HUES48 (cell line): ENCODE results near the gene BMPR1A.

Source experiments
- H3K27ac ChIP-seq: one replicate; pipeline ENCODE4 v1.7.0; 2013; ENCODE audit warnings: low read depth, low read length, inconsistent platforms
- H3K27me3 ChIP-seq: 2 replicates; pipeline ENCODE4 v1.6.1; 2013; ENCODE audit warnings: mild to moderate bottlenecking, low read length; ENCODE audit not compliant: control insufficient read depth, insufficient read depth
- H3K36me3 ChIP-seq: 2 replicates; pipeline ENCODE4 v1.6.1; 2013; ENCODE audit warnings: low read length; ENCODE audit not compliant: control insufficient read depth, insufficient read depth
- H3K4me1 ChIP-seq: 2 replicates; pipeline ENCODE4 v1.6.1; 2013; ENCODE audit warnings: mild to moderate bottlenecking, low read length; ENCODE audit not compliant: control insufficient read depth, insufficient read depth
- H3K4me3 ChIP-seq: 2 replicates; pipeline ENCODE4 v1.5.1; 2013; ENCODE audit warnings: mild to moderate bottlenecking, low read depth, low read length
- H3K9ac ChIP-seq: 2 replicates; pipeline ENCODE4 v1.6.1; 2013; ENCODE audit warnings: mild to moderate bottlenecking, low read depth, low read length, moderate library complexity
- H3K9me3 ChIP-seq: 2 replicates; pipeline ENCODE4 v1.6.1; 2013; ENCODE audit warnings: low read length; ENCODE audit not compliant: control insufficient read depth, insufficient read depth

Gene BMPR1A

DNA sequence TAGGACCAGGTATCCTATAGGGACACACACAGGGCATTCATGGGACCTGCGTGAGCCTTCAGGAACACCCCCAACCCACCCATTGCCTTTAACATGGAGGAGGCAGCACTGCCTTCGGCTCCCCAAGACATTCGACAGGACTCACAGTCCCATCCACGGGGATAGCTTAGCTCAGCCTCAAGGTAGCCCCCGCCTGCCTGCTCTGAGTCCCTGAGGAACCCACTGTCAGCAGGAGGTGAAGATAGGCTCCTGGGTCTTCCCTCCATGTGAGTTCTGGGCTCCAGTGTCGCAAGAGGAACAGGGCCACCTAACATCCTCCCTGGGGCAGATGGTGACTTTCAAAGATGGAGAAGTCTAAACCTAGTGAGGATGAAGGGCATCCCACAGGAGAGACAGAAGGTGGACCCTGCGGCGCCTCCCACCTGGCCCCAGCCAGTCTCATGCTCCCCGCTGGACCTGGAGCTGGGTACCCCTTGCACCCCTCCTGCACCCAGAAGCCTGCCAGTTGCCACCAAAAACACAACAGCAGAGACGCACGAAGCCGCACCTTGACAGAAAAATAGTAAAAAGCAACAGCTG lies 207.0 kb downstream of the BMPR1A start:
- H3K4me1 ChIP-seq, result peaks cover 31% of the 10 kb centered on the region

DNA sequence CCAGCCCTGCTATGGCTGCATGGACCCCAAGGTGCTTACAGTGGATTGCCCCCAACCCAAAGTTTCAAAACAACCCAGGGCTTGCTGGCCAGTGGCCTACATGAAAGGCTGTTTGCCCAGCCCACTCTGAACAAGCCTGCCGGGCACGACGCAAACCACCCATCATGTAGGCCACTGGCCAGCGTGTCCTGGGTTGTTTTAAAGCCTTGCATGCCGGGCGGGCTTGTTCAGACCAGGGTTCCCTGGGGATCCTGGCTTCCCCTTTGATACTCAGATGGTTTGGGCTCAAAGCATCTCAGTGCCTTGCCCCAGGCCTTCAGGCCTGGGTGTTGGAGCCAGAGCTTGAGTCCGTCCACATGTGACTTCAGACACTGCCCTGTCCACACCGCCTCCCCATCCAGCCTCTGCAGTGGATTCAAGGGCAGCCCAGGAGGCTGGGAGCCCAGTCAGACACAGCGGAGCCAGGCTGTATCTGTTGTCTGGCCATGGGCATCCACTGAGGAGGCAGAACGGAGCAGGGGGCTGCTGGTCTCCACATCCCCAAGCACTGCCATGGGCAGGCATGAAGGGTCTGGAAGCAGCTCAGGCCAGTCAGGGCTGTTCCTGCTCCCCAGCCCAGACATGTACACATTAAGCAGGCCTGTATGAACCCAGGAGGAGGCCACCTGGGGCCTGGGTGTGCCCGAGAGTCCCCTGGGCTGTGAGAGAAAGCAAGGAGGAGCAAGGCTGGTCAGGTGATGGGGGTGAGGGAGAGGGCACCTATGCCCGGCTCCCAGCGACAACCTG lies 207.8 kb downstream of the BMPR1A start:
- Histone ChIP-seq H3K27ac (no peak overlapping the region), H3K4me3 (no peak overlapping the region), H3K9ac (no peak overlapping the region), H3K9me3 (no peaks in the 10 kb centered on the region), H3K27me3 (no peaks in the 10 kb centered on the region), H3K36me3 (no peaks in the 10 kb centered on the region), H3K4me1 (peaks cover 23% of the 10 kb centered on the region)

More for the DNA sequence above, 207.0 kb downstream of the BMPR1A start:
- Histone ChIP-seq H3K9ac (no peak overlapping the region), H3K4me3 (no peak overlapping the region), H3K27ac (no peak overlapping the region), H3K27me3 (no peaks in the 10 kb centered on the region), H3K36me3 (no peaks in the 10 kb centered on the region), H3K9me3 (no peaks in the 10 kb centered on the region)

DNA sequence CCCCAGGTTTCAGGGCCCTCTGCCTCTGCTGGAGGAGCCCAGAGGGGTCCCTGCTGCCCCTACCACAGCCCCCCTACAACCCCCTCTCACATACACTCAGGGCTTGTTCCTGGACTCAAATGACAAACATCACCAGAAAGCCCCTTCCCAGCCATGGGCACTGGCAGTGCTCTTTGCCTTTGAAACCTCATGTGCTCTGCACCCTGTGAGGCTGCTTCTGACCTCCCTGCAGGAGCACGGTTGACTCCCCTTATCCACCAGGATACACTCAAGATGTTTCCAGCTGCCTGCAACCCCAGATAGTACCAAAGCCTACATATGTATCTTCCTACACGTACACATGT lies 208.4 kb downstream of the BMPR1A start:
- no peaks in the 10 kb centered on the region for H3K36me3 ChIP-seq
- H3K9me3 ChIP-seq, result no peaks in the 10 kb centered on the region
- H3K4me3 ChIP-seq, result no peak overlapping the region
- H3K4me1 ChIP-seq, result peaks cover 21% of the 10 kb centered on the region
- no peak overlapping the region for H3K27ac ChIP-seq
- H3K9ac ChIP-seq, result no peak overlapping the region
- no peaks in the 10 kb centered on the region for H3K27me3 ChIP-seq

GRCh38 chr10:86965986-86966654 lies 209.7 kb downstream of the BMPR1A start:
- H3K9me3 ChIP-seq, result no peaks in the 10 kb centered on the region
- H3K36me3 ChIP-seq, result no peaks in the 10 kb centered on the region
- no peaks in the 10 kb centered on the region; the same call in 1 of the 2 replicates for H3K27me3 ChIP-seq
- no peak overlapping the region for H3K9ac ChIP-seq
- H3K4me3 ChIP-seq, result no peak overlapping the region
- peaks cover 22% of the 10 kb centered on the region for H3K4me1 ChIP-seq
- H3K27ac ChIP-seq, result no peak overlapping the region

- Histone ChIP-seq H3K9me3 (no peaks in the 10 kb centered on the region), H3K4me1 (peaks cover 27% of the 10 kb centered on the region), H3K4me3 (no peak overlapping the region), H3K27ac (no peak overlapping the region), H3K27me3 (peaks cover 14% of the 10 kb centered on the region), H3K36me3 (no peaks in the 10 kb centered on the region), H3K9ac (no peak overlapping the region)
Observed at GRCh38 chr10:86967481-86967941, 211.1 kb downstream of the BMPR1A start.

DNA sequence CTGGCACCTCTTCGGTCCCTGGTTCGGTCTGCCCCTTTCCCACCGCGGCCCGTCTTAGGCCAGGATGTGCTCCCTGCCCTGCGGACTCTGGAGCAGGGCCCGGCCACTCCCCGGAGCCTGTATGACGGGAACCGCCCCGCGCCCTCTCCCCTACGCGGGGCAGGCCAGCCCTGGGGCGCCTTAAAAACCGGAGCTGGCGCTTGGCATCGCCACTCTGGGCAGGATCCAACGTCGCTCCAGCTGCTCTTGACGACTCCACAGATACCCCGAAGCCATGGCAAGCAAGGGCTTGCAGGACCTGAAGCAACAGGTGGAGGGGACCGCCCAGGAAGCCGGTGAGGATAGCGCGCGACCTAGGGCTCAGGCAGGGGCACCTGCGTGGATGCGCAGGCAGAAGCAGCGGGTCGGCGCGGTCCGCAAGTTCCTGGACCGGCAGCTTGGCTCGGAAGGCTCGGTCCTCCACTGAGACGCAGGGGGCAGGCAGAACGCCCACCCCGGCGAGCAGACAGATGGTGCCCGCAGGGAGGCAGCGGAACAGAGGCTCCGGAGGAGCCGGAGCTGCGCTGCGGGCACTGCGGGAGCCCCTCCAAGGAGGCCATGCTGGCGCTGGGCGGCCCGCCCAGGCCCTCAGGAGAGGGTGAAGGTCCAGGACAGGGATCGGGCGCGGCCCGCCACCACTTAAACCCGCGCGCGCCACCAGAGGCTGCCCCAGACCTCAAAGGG lies 212.0 kb downstream of the BMPR1A start, which contains the start of gene ADIRF:
Gene ADIRF, plus strand, starts transcription at position 212 of the 723 bp plus-strand sequence. Its CDS starts 63 bp downstream, at position 275.
- Histone ChIP-seq H3K4me1 (peaks cover 27% of the 10 kb centered on the region), H3K27me3 (peaks cover 21% of the 10 kb centered on the region), H3K9ac (no peak within 1 kb of the TSS), H3K9me3 (no peaks in the 10 kb centered on the region), H3K4me3 (no peak within 1 kb of the TSS), H3K36me3 (no peaks in the 10 kb centered on the region), H3K27ac (no peak within 1 kb of the TSS)

DNA sequence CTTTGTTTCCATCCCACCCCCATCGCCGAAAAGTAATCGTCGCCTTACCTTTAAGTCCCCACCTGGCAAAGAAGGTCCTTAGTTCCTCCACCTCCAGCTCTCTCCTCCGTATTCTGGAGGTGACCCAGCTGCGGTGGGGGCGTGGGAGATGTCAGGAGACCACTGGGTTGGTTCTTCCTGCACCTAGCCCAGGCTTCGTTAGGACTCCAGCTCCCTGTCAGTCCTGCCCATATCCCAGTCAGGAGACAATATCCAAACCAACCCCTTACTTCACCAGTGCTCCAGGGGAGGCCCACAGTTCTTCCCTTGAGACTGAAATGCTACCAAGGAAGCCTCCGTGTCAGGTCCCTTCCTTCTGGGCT lies 212.6 kb downstream of the BMPR1A start:
- no peaks in the 10 kb centered on the region for H3K36me3 ChIP-seq
- no peak overlapping the region for H3K4me3 ChIP-seq
- H3K9ac ChIP-seq, result no peak overlapping the region
- H3K9me3 ChIP-seq, result no peaks in the 10 kb centered on the region
- peaks cover 21% of the 10 kb centered on the region for H3K27me3 ChIP-seq
- H3K27ac ChIP-seq, result no peak overlapping the region
- peaks cover 27% of the 10 kb centered on the region for H3K4me1 ChIP-seq

- no peak overlapping the region for H3K4me3 ChIP-seq
- H3K4me1 ChIP-seq, result peaks cover 27% of the 10 kb centered on the region
- H3K27me3 ChIP-seq, result peaks cover 21% of the 10 kb centered on the region
- H3K36me3 ChIP-seq, result no peaks in the 10 kb centered on the region
- peak overlapping the region; percentile 22 for H3K27ac ChIP-seq
- H3K9me3 ChIP-seq, result no peaks in the 10 kb centered on the region
- H3K9ac ChIP-seq, result no peak overlapping the region
Observed at GRCh38 chr10:86969421-86970041, 213.1 kb downstream of the BMPR1A start.

- Histone ChIP-seq H3K36me3 (no peaks in the 10 kb centered on the region), H3K9ac (0 out of 2 replicates have a peak overlapping the region, but pooled peaks have one; percentile 45), H3K27me3 (peaks cover 21% of the 10 kb centered on the region), H3K27ac (peak overlapping the region; percentile 56), H3K4me1 (peaks cover 27% of the 10 kb centered on the region), H3K4me3 (peak overlapping the region; percentile 63), H3K9me3 (no peaks in the 10 kb centered on the region)
Observed at GRCh38 chr10:86970162-86970981, 214.0 kb downstream of the BMPR1A start.

GRCh38 chr10:86970982-86971231 lies 214.5 kb downstream of the BMPR1A start:
- H3K4me1 ChIP-seq, result peaks cover 27% of the 10 kb centered on the region
- no peaks in the 10 kb centered on the region for H3K36me3 ChIP-seq
- peaks cover 21% of the 10 kb centered on the region for H3K27me3 ChIP-seq
- peak overlapping the region; percentile 45 for H3K9ac ChIP-seq
- H3K27ac ChIP-seq, result peak overlapping the region; percentile 56
- H3K9me3 ChIP-seq, result no peaks in the 10 kb centered on the region
- peak overlapping the region; percentile 63 for H3K4me3 ChIP-seq
